ENCODE measurements around the gene ITGA2. TPM values are rescaled to one million over a fixed set of nuclear protein-coding genes. Genes with fewer than 3 reads are reported as not detected.

The ITGA2 gene
- total RNA-seq, 1 experiment from 2014 or later = 36.6 TPM

- Histone ChIP-seq H3K36me3 (ENCODE audit: control insufficient read depth in 1 of 2, insufficient read depth in 2 of 2, low read length in 2 of 2) (peaks cover 30 to 73% of the 10 kb centered on the region in 2 experiments; a peak in 3 of 4 replicates), H4K20me1 (ENCODE audit: insufficient read depth) (no peaks in the 10 kb centered on the region), H3K4me2 (ENCODE audit: low read length) (no peak overlapping the region), H3K27ac (ENCODE audit: low read depth, low read length) (no peak overlapping the region), H3K79me2 (ENCODE audit: insufficient read depth, low read length) (no peaks in the 10 kb centered on the region), H3K27me3 (ENCODE audit: insufficient read depth, low read length) (no peaks in the 10 kb centered on the region), H3K4me3 (replicated peaks in 1 of 2; ENCODE audit: low read depth in 1 of 2, low read length in 2 of 2) (no peak overlapping the region), H3K9me3 (ENCODE audit: control insufficient read depth in 1 of 2, insufficient read depth in 1 of 2, low read depth in 1 of 2, low read length in 2 of 2) (no peaks in the 10 kb centered on the region), H3K4me1 (ENCODE audit: control insufficient read depth in 1 of 2, insufficient read depth in 2 of 2, low read length in 2 of 2) (no peaks in the 10 kb centered on the region), H3K9me2 (ENCODE audit: insufficient read depth) (no peaks in the 10 kb centered on the region), H2AFZ (ENCODE audit: low read depth, low read length, poor library complexity, severe bottlenecking) (no peak overlapping the region), H3K9ac (ENCODE audit: low read length) (no peak overlapping the region)
- intact Hi-C loops (cut with micrococcal nuclease) = no loop called here
- ATAC-seq (no peak), DNase-seq (ENCODE audit: low read depth, low spot score) (no peak)
- CTCF ChIA-PET = interaction anchor here (0.9 kb wide), 1 partner anchor 123 kb away, joined by 3 read pairs; no protein-coding TSS in a partner anchor
- RAD21 ChIA-PET (ENCODE audit: low non-redundant PET in 1 of 2, low total read pairs in 2 of 2, uncharacterized antibody in 2 of 2, unreplicated experiment in 2 of 2) = no interaction called here
- no TSS peak for BruUV-seq (replicated peaks)
- TF ChIP-seq ATF3 (IDR thresholded peaks at IDR 0.05) = no peak
- TF ChIP-seq SP1 (IDR thresholded peaks at IDR 0.05; ENCODE audit: low read depth) = no peak
- TF ChIP-seq YY1 (IDR thresholded peaks at IDR 0.05; ENCODE audit: extremely low read depth, insufficient replicate concordance, low read depth, low read length) = no peak
- POLR2A ChIA-PET = no interaction called here
Observed at GRCh38 chr5:53071298-53071697, 82.1 kb downstream of the ITGA2 start.

GRCh38 chr5:53071738-53072137, 82.6 kb downstream of the ITGA2 start:
- ChIA-PET RAD21 (ENCODE audit: low non-redundant PET in 1 of 2, low total read pairs in 2 of 2, uncharacterized antibody in 2 of 2, unreplicated experiment in 2 of 2) (no interaction called here), CTCF (interaction anchor here (0.9 kb wide), 1 partner anchor 124 kb away, joined by 3 read pairs; no protein-coding TSS in a partner anchor), POLR2A (no interaction called here)
- H3K79me2 ChIP-seq (ENCODE audit: insufficient read depth, low read length) = no peaks in the 10 kb centered on the region
- TF ChIP-seq RAD21 (IDR thresholded peaks at IDR 0.05; ENCODE audit: low read depth) (no peak), ZFX (IDR thresholded peaks at IDR 0.05) (no peak), SP1 (IDR thresholded peaks at IDR 0.05; ENCODE audit: low read depth) (no peak), YY1 (IDR thresholded peaks at IDR 0.05; ENCODE audit: extremely low read depth, insufficient replicate concordance, low read depth, low read length) (no peak), CEBPB (IDR thresholded peaks at IDR 0.05; ENCODE audit: low read depth) (no peak), SRF (IDR thresholded peaks at IDR 0.05; ENCODE audit: low read depth) (no peak), MAX (IDR thresholded peaks at IDR 0.05) (no peak), ELF1 (IDR thresholded peaks at IDR 0.05; ENCODE audit: borderline replicate concordance, low read depth) (no peak)
- ATAC-seq = no peak
- no peaks in the 10 kb centered on the region for H3K9me3 ChIP-seq (ENCODE audit: control insufficient read depth in 1 of 2, insufficient read depth in 1 of 2, low read depth in 1 of 2, low read length in 2 of 2)
- no peak overlapping the region for H3K4me3 ChIP-seq (replicated peaks in 1 of 2; ENCODE audit: low read depth in 1 of 2, low read length in 2 of 2)
- H3K4me1 ChIP-seq (ENCODE audit: control insufficient read depth in 1 of 2, insufficient read depth in 2 of 2, low read length in 2 of 2) = no peaks in the 10 kb centered on the region
- H4K20me1 ChIP-seq (ENCODE audit: insufficient read depth) = no peaks in the 10 kb centered on the region
- no peak overlapping the region for H2AFZ ChIP-seq (ENCODE audit: low read depth, low read length, poor library complexity, severe bottlenecking)
- no peak overlapping the region for H3K9ac ChIP-seq (ENCODE audit: low read length)
- no peak for DNase-seq (ENCODE audit: low read depth, low spot score)
- no peaks in the 10 kb centered on the region for H3K9me2 ChIP-seq (ENCODE audit: insufficient read depth)
- no peaks in the 10 kb centered on the region for H3K27me3 ChIP-seq (ENCODE audit: insufficient read depth, low read length)
- H3K4me2 ChIP-seq (ENCODE audit: low read length) = no peak overlapping the region
- no TSS peak for BruUV-seq (replicated peaks)
- intact Hi-C loops (cut with micrococcal nuclease) = no loop called here
- H3K27ac ChIP-seq (ENCODE audit: low read depth, low read length) = no peak overlapping the region
- H3K36me3 ChIP-seq (ENCODE audit: control insufficient read depth in 1 of 2, insufficient read depth in 2 of 2, low read length in 2 of 2) = peaks cover 31 to 73% of the 10 kb centered on the region in 2 experiments; a peak in 3 of 4 replicates
